ENCODE measurements around the gene HERC5.
A peak's percentile ranks its signal among the peaks of the same experiment; 100 is the strongest.
"Not testable (repeated sequence)": the region's sequence is repeated elsewhere in the genome, so short reads cannot be mapped to it uniquely, and the experiment has no call there.

HERC5 gene

GRCh38 chr4:88539322-88540068 lies 82.6 kb downstream of the HERC5 start:
- not testable (repeated sequence) for H3K27me3 ChIP-seq (ENCODE audit: insufficient read depth, low read depth, severe bottlenecking); H3K9me3 ChIP-seq (ENCODE audit: severe bottlenecking); H3K36me3 ChIP-seq; H3K27ac ChIP-seq; H3K4me3 ChIP-seq (ENCODE audit: low read depth, low read length)
- peak; percentile 85 for DNase-seq
- TF ChIP-seq, protein P1, sequence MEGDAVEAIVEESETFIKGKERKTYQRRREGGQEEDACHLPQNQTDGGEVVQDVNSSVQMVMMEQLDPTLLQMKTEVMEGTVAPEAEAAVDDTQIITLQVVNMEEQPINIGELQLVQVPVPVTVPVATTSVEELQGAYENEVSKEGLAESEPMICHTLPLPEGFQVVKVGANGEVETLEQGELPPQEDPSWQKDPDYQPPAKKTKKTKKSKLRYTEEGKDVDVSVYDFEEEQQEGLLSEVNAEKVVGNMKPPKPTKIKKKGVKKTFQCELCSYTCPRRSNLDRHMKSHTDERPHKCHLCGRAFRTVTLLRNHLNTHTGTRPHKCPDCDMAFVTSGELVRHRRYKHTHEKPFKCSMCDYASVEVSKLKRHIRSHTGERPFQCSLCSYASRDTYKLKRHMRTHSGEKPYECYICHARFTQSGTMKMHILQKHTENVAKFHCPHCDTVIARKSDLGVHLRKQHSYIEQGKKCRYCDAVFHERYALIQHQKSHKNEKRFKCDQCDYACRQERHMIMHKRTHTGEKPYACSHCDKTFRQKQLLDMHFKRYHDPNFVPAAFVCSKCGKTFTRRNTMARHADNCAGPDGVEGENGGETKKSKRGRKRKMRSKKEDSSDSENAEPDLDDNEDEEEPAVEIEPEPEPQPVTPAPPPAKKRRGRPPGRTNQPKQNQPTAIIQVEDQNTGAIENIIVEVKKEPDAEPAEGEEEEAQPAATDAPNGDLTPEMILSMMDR (IDR thresholded peaks at IDR 0.05; ENCODE audit: low read depth, low read length) = peak; percentile 69

DNA sequence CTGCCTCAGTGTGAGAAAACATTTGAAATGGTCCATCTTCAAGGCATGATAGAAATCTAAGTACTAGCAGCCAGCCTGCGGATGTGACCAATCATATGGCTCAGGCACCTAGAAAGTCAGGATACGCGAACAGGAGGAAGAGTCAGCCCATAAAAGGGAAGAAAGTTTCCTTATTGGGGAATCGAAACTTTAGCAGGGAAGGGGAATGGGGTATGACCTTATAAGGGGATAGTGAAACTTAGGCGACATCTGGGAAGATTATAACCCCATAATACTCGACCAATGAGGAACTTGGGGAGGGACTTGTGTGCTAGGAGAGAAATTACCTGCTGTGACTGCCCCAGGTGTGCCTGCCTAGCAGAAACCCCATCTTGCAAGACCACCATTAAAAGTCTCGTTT lies 92.9 kb downstream of the HERC5 start:
- no peak for DNase-seq
- Histone ChIP-seq H3K9me3 (ENCODE audit: severe bottlenecking) (no peaks in the 10 kb centered on the region), H3K27ac (no peak overlapping the region), H3K27me3 (ENCODE audit: insufficient read depth, low read depth, severe bottlenecking) (no peaks in the 10 kb centered on the region), H3K4me3 (ENCODE audit: low read depth, low read length) (no peak overlapping the region), H3K36me3 (no peaks in the 10 kb centered on the region)
- TF ChIP-seq, protein P1 (IDR thresholded peaks at IDR 0.05; ENCODE audit: low read depth, low read length) = no peak
